Astrocyte of the cerebellum (primary cell): Measurements from ENCODE around the gene MEIS2.

Experiments
- DNase-seq: peaks from one replicate; pipeline ENCODE4 v3.0.0-alpha.2; 2011; ENCODE audit warnings: low read depth
- H3K4me3 ChIP-seq: 2 replicates; pipeline ENCODE4 v1.5.1; 2011; ENCODE audit warnings: mild to moderate bottlenecking, low read depth, low read length, moderate library complexity
- CTCF ChIP-seq: IDR thresholded peaks from 2 replicates; pipeline ENCODE4 v1.5.1; 2012; ENCODE audit warnings: low read length, low read depth, moderate library complexity, mild to moderate bottlenecking; ENCODE audit errors: missing control alignments
- in situ Hi-C: cut with HindIII; loops from 2 replicates; pipeline ENCODE4 v1.10.0; 2017; ENCODE audit warnings: low sequenced_read_pairs

Gene MEIS2

GRCh38 chr15:36856339-36856973 is 243.9 kb downstream of the MEIS2 start:
- in situ Hi-C loops: no loop called here
- H3K4me3 ChIP-seq: no peak overlapping the region
- no peak for DNase-seq
- no peak for TF ChIP-seq CTCF

DNA sequence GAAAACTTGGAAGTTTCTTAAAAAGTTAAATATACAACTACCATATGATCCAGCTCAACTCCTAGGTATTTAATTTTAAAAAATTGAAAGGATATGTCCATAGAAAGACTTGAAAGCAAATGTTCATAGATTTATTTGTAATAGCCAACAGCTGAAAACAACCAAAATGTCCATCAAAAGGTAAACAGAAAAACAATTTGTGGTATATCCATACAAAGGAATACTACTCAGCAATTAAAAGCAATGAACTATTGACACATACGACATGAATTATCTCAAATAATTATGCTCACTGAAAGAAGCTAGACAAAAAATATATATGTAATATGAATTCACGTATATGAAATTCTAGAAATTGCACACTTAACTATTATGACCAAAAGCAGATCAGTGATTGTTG is 249.5 kb downstream of the MEIS2 start:
- no peak for TF ChIP-seq CTCF
- no peak for DNase-seq
- no peak overlapping the region for H3K4me3 ChIP-seq
- in situ Hi-C loops: no loop called here

DNA sequence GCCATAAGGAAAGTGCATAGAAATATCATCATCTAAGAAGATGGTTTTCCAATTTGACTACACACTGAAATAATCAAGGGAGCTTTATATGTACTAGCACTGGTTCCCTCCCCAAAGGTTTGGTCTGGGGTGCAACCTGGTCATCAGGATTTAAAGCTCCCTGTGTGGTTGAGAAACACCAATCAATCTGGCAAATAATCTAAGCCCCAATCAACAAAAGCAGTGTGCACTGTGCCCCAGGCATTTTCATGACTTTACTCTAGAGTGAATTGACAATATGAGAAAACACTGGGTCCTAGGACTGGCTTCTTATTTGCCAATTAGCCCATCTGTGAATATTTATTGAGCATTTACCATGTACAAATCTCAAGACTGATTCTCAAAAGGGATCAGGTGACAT is 255.1 kb downstream of the MEIS2 start:
- H3K4me3 ChIP-seq: no peak overlapping the region
- in situ Hi-C loops: no loop called here
- no peak for DNase-seq
- TF ChIP-seq CTCF: no peak

- DNase-seq: peak; percentile 44
Measured at GRCh38 chr15:36844534-36844998, 255.8 kb downstream of the MEIS2 start.

GRCh38 chr15:36843822-36844221 is 256.5 kb downstream of the MEIS2 start:
- no peak for TF ChIP-seq CTCF
- no peak for DNase-seq
- in situ Hi-C loops: no loop called here

More at GRCh38 chr15:36844534-36844998, 255.8 kb downstream of the MEIS2 start:
- no peak overlapping the region for H3K4me3 ChIP-seq
- in situ Hi-C loops: no loop called here
- no peak for TF ChIP-seq CTCF

GRCh38 chr15:36841193-36841592 is 259.2 kb downstream of the MEIS2 start:
- DNase-seq: no peak
- no peak for TF ChIP-seq CTCF
- in situ Hi-C loops: no loop called here

More at GRCh38 chr15:36843822-36844221, 256.5 kb downstream of the MEIS2 start:
- H3K4me3 ChIP-seq: no peak overlapping the region

More at GRCh38 chr15:36841193-36841592, 259.2 kb downstream of the MEIS2 start:
- H3K4me3 ChIP-seq: no peak overlapping the region
